HG03095 (cell line): ENCODE results near the gene OR51B4.
"Not testable (repeated sequence)": the region's sequence is repeated elsewhere in the genome, so short reads cannot be mapped to it uniquely, and the experiment has no call there.

Experiments used
- ATAC-seq: cut with Tn5 transposase; IDR thresholded peaks from one replicate; pipeline ENCODE4 v1.9.1; 2021; ENCODE audit warnings: moderate library complexity; ENCODE audit not compliant: unreplicated experiment

OR51B4 gene

GRCh38 chr11:5275369-5276110, 26.2 kb downstream of the OR51B4 start:
- ATAC-seq = no peak

GRCh38 chr11:5274395-5274794, 27.4 kb downstream of the OR51B4 start:
- no peak for ATAC-seq

DNA sequence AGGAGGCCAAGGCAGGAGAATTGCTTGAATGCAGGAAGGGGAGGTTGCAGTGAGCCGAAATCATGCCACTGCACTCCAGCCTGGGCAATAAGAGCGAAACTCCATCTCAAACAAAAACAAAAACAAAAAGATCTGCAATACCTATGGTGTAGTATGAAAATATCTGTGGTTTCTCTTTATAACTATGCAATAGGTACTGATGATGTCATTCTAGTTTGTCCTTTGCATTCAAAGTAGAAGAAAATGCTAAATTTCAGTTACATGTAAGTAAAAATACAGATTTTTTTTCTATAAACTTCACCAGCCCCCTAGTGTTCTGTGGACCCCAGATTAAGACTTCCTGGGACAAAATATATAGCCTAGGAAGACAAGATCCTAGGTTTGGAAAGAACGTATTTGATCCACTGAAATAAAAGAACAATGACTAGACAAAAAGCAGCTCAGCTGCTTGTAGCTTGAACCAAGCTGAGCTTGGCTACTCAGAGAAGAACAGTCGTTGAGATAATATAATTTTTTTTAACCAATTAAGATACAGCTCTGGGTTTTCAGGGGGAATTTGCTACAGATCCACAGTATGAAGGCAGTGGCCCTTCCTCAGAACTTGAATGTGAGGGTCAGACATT, 29.2 kb downstream of the OR51B4 start:
- no peak for ATAC-seq

- no peak for ATAC-seq
These were observed 32.0 kb downstream of the OR51B4 start, which contains the start of gene HBE1 for GRCh38 chr11:5269715-5270147. HBE1 (minus strand) TSS chr11:5269945; CDS start chr11:5269890, 55 bp downstream.

- ATAC-seq = no peak
These were observed 34.6 kb downstream of the OR51B4 start for GRCh38 chr11:5267033-5267563.

- no peak for ATAC-seq
These were observed 35.1 kb downstream of the OR51B4 start for GRCh38 chr11:5266609-5267008.

GRCh38 chr11:5265832-5266231, 35.9 kb downstream of the OR51B4 start:
- no peak for ATAC-seq

GRCh38 chr11:5258543-5259262, 43.0 kb downstream of the OR51B4 start:
- ATAC-seq = no peak

DNA sequence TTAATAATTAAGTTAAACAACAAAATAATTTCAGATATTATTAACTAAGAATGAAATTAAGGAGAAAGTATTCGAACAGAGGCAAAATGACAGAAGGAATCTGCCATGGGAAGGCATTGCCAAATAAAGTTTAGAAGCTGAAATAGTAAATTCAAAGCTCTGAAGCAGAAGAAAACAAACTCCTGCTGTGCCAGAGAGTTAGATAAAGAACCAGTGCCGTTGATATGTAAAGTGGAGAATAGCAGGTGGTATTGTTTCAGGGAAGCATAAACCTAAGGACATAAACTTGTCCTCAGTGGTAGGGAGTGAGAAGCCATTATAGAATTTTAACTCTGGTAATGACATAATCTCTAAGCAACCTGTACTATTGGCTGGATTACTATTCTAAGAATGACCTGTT, 44.5 kb downstream of the OR51B4 start:
- ATAC-seq = no peak

- not testable (repeated sequence) for ATAC-seq
These were observed 46.9 kb downstream of the OR51B4 start, which contains the start of gene HBG2 for GRCh38 chr11:5254646-5255413. HBG2 (minus strand) TSS chr11:5254781; CDS start chr11:5254728, 53 bp downstream.

DNA sequence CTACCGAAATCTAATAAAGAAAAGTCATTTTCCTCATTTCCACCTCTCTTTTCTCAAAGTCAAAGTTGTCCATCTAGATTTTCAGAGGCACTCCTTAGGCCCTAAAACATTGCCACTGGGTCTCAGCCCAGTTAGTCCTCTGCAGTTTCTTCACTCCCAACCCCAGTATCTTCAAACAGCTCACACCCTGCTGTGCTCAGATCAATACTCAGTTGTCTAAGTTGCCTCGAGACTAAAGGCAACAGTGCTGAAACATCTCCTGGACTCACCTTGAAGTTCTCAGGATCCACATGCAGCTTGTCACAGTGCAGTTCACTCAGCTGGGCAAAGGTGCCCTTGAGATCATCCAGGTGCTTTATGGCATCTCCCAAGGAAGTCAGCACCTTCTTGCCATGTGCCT, 47.7 kb downstream of the OR51B4 start:
- ATAC-seq = not testable (repeated sequence)

DNA sequence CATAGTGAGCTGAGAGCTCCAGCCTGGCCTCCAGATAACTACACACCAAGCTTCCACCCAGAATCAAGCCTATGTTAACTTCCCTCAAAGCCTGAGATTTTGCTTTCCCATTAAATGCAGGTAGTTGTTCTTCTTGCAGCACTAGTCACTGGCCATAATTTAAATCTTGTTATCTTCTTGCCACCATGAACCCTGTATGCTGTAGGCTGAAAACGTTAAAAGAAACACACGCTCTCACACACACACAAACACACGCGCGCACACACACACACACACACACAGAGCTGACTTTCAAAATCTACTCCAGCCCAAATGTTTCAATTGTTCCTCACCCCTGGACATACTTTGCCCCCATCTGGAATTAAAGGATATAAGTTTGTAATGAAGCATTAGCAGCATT, 48.3 kb downstream of the OR51B4 start:
- not testable (repeated sequence) for ATAC-seq

DNA sequence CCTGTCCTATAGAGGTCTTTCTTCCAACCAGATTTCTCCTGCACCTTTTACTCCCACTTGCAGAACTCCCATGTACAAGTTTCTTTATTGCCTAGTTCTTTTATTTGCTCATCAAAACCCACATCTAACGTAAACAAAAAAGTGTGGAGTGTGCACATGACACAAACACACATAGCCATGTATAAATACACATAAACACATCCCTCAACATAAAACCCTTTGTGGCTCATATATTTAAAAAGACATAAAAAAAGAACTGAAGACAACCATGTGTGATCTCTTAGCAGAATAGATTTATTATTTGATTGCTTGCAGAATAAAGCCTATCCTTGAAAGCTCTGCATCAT, 48.9 kb downstream of the OR51B4 start:
- no peak for ATAC-seq

DNA sequence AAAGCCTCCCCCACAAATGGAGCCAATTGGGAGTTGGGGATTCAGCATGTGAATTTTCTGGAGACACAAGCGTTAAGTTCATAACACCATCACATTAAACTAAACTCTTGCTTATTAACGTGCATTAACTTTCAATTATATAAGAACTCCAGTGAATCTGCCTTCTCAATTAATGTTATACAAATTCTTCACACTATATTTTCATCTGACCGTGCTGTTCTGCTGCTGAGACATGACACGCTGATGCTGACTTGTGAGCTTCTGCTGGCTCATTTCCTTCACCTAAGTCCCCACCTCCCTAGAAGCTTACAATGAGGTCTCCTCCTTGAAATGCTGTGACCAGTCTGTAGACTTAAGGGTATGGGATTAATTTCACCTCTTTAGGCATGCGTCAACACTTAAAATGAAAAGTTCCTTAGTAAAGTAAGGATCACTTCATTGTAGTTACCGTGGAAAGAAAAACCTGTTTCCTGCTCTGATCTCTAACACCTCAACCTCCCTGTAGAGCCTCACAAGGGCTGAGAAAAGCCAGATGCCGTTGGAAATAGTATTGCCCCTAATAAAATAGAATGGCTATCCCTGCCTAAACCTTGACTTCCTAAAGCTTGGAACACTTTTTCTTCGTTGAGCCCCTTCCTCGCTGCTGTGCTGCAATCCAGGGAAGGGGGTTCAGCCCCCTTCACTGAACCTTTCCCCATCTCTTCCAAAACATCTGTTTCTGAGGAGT, 49.4 kb downstream of the OR51B4 start:
- ATAC-seq = no peak

GRCh38 chr11:5251746-5252145, 50.0 kb downstream of the OR51B4 start:
- no peak for ATAC-seq
